Stimulated activated memory B cell treated with anti-CD40 and anti-IgM and Interleukin-4, amounts not matched to agents 10 μg/mL and 1 μg/mL and 100 μg/mL, for 72 hours (primary cell): ENCODE measurements around the gene HNRNPF.
A peak's percentile ranks its signal among the peaks of the same experiment; 100 is the strongest.
"Not testable (repeated sequence)": the region's sequence is repeated elsewhere in the genome, so short reads cannot be mapped to it uniquely, and the experiment has no call there.

Experiments
- ATAC-seq: fragments of 150-1000 bp; cut with Tn5 transposase; 2 replicates; pipeline ENCODE4 v1.10.0; 2021
- H3K27ac Mint-ChIP-seq: one replicate; pipeline ENCODE4 v1.8.0; 2022; ENCODE audit warnings: mild to moderate bottlenecking, mixed read lengths
- H3K27me3 Mint-ChIP-seq: one replicate; pipeline ENCODE4 v1.8.0; 2022; ENCODE audit warnings: mixed read lengths
- H3K36me3 Mint-ChIP-seq: one replicate; pipeline ENCODE4 v1.8.0; 2022; ENCODE audit warnings: mixed read lengths
- H3K4me1 Mint-ChIP-seq: one replicate; pipeline ENCODE4 v1.8.0; 2022; ENCODE audit warnings: mixed read lengths
- H3K4me3 Mint-ChIP-seq: one replicate; pipeline ENCODE4 v1.8.0; 2022; ENCODE audit warnings: mild to moderate bottlenecking, moderate library complexity, mixed read lengths
- H3K9me3 Mint-ChIP-seq: one replicate; pipeline ENCODE4 v1.8.0; 2022; ENCODE audit warnings: mixed read lengths

The HNRNPF gene

DNA sequence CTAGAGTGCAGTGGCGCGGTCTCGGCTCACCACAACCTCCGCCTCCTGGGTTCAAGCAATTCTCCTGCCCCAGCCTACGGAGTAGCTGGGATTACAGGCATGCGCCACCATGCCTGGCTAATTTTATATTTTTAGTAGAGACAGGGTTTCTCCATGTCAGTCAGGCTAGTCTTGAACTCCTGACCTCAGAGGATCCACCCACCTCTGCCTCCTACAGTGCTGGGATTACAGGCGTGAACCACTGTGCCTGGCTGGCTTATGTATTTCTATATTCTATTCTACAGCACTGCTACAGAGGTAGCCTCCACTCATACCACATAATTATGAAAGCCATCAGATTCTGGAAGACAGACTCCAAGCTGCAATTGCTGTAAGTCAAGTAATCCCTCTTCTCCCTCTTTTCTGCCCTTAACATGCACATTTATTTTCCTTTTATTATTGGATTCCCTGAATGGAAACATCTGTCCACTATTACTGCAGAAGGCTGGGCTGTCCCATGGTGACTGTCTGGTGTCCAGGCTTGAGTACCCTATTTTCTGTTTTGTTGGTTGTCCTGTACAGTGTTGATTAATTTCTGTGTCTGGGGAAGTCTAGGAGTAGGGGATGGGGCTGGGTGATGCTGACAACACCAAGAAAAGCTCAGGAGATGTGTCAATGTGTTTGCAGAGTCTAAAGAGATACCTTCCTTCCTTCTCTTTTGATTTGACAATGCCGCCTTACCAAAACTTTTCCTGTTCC, 22.1 kb upstream of the HNRNPF start:
- peak overlapping the region; percentile 42 for H3K27ac Mint-ChIP-seq
- ATAC-seq = no peak
- H3K4me3 Mint-ChIP-seq = no peak overlapping the region
- H3K27me3 Mint-ChIP-seq = no peaks in the 10 kb centered on the region
- no peaks in the 10 kb centered on the region for H3K9me3 Mint-ChIP-seq
- peaks cover under 1% of the 10 kb centered on the region for H3K4me1 Mint-ChIP-seq
- H3K36me3 Mint-ChIP-seq = no peaks in the 10 kb centered on the region

DNA sequence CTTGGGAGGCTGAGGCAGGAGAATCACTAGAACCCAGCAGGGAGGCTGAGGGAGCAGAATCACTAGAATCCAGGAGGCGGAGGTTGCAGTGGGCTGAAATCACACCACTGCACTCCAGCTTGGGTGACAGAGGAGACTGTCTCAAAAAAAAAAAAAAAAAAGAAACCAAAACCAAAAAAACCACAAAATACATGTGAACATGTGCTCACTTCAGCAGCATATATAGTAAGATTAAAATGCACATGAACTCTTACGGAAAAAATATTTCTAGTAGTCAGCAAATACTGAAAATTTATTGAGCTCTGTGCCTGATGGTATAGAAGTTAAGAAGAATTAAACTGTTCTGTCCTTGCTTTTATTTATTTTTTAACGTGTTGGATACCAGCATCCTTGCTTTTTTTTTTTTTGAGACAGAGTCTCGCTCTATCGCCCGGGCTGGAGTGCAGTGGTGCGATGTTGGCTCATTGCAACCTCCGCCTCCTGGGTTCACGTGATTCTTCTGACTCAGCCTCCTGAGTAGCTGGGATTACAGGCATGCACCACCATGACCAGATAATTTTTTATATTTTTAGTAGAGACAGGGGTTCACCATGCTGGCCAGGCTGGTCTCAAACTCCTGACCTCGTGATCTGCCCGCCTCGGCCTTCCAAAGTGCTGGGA, 18.3 kb upstream of the HNRNPF start:
- peak overlapping the region; percentile 36 for H3K4me3 Mint-ChIP-seq
- peak overlapping the region; percentile 71 for H3K27ac Mint-ChIP-seq
- no peaks in the 10 kb centered on the region for H3K4me1 Mint-ChIP-seq
- H3K9me3 Mint-ChIP-seq = no peaks in the 10 kb centered on the region
- ATAC-seq = peak; percentile 84
- no peaks in the 10 kb centered on the region for H3K27me3 Mint-ChIP-seq
- H3K36me3 Mint-ChIP-seq = no peaks in the 10 kb centered on the region

DNA sequence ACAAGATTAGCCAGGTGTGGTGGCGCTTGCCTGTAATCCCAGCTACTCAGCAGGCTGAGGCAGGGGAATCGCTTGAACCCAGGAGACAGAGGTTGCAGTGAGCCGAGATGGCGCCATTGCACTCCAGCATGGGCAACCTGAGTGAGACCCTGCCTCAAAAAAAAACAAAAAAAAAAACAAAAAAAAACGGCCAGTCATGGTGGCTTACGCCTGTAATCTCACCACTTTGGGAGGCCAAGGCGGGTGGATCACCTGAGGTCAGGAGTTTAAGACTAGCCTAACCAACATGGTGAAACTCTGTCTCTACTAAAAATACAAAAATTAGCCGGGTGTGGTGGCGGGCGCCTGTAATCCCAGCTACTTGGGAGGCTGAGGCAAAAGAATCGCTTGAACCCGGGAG, 17.5 kb upstream of the HNRNPF start:
- not testable (repeated sequence) for H3K27me3 Mint-ChIP-seq, H3K27ac Mint-ChIP-seq, H3K36me3 Mint-ChIP-seq, H3K4me3 Mint-ChIP-seq, H3K9me3 Mint-ChIP-seq, H3K4me1 Mint-ChIP-seq, ATAC-seq

DNA sequence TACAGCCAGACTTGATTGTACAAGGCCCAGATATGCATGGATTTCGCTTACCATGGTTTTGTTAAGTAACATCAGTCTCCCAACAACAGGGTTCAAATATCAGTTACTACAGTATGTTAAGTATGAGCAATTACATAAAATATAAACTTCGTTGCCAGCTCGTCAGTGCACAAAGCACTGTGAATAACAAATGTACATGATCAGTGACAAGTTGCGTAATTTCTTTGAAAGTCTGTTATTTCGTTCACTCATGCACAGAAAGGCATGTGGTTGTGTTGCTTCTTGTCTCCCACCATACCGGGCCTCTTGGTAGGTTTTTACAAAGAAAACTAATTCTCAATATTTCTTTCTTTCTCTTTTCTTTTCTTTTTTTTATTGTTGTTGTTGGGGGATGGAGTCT, 15.4 kb upstream of the HNRNPF start:
- H3K9me3 Mint-ChIP-seq = no peaks in the 10 kb centered on the region
- no peaks in the 10 kb centered on the region for H3K27me3 Mint-ChIP-seq
- no peaks in the 10 kb centered on the region for H3K36me3 Mint-ChIP-seq
- ATAC-seq = no peak
- no peak overlapping the region for H3K4me3 Mint-ChIP-seq
- H3K4me1 Mint-ChIP-seq = peaks cover 21% of the 10 kb centered on the region
- no peak overlapping the region for H3K27ac Mint-ChIP-seq

DNA sequence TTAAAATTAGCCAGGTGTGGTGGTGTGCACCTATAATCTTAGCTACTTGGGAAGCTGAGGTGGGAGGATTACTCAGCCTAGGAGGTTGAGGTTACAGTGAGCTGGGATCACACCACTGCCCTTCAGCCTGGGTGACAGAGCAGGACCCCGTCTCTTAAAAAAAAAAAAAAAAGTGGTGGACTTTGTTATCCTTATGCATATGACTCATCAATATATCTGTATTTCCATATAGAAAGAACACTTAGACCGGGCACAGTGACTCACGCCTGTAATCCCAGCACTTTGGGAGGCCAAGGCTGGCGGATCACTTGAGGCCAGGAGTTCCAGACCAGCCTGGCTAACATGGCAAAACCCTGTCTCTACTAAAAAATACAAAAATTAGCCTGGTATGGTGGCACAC, 13.0 kb upstream of the HNRNPF start:
- Mint-ChIP-seq H3K4me3 (peak overlapping the region; percentile 57), H3K27ac (peak overlapping the region; percentile 100), H3K4me1 (peaks cover 40% of the 10 kb centered on the region)
- H3K27me3 Mint-ChIP-seq, ATAC-seq, H3K36me3 Mint-ChIP-seq, H3K9me3 Mint-ChIP-seq: not testable (repeated sequence)

DNA sequence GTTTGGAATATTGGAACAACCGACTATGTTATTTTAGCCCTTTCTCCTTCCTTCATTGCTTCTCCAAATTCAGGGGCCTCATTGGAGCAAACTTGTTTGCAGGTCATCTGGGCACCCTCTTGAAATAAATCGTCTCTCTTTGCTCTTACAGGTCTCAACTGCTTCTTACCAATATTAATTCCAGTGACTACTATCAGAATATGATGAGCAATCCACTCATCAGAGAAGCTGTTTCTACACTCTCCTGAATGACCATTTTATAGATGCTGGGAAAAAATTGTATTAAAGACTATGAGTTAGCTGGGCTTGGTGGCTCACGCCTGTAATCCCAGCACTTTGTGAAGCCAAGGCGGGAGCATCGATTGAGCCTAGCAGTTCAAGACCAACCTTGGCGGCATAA, 12.5 kb upstream of the HNRNPF start:
- peak overlapping the region; percentile 57 for H3K4me3 Mint-ChIP-seq
- ATAC-seq = no peak
- H3K27me3 Mint-ChIP-seq = no peaks in the 10 kb centered on the region
- H3K4me1 Mint-ChIP-seq = peaks cover 40% of the 10 kb centered on the region
- no peaks in the 10 kb centered on the region for H3K36me3 Mint-ChIP-seq
- H3K9me3 Mint-ChIP-seq = no peaks in the 10 kb centered on the region
- peak overlapping the region; percentile 100 for H3K27ac Mint-ChIP-seq

DNA sequence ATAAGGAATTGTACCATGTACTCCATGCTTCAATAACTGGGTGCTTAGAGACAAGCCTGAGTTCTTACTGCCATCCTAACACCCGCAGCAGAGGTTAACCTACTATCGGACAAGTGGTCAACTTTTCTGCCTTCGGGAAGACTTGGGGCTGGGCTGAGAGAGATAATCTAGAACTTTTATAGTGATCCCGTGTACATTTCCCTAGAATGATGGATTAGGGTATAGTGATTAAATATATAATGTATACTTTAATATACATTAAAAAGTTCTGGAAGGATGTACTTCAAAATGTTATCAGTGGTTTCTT, 12.2 kb upstream of the HNRNPF start:
- Mint-ChIP-seq H3K27ac (peak overlapping the region; percentile 100), H3K36me3 (no peaks in the 10 kb centered on the region), H3K4me3 (peak overlapping the region; percentile 98), H3K27me3 (no peaks in the 10 kb centered on the region), H3K4me1 (peaks cover 40% of the 10 kb centered on the region), H3K9me3 (no peaks in the 10 kb centered on the region)
- peak; percentile 0 for ATAC-seq

DNA sequence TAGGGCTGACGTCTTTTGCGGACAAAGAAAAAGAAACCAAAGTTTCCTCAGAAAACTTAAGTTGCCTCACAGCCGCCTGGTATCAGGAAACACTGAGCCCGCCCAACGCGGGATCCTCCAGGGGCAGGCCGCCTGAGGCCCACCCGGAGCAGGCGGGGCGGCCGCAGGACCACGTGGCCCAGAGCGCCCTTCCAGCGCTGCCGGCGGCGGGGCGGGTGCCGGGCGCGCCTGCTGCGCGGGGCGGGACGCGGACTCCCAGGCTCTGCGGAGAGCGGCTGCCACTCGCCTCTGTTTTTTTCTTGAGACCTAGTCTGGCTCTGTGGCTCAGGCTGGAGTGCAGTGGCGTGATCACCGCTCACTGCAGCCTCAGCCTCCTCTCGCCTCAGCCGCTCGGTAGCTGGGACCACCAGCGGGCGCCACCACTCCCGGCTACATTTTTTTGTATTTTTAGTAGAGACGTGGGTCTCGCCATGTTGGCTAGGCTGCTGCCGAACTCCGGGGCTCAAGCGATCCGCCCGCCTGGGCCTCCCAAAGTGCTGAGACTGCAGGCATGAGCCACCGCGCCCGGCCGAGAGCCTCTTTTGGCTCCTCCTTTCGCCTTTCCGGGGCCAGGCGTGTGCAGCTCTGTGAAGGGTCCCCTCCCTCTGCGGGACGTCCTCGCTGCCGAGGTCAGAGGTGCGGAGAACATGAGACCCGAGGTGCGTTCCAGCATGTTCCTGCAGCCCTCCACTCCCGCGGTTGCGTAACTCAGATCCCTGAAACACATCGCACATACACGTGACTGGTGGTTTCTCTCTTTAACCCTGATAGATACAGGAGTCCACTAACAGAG, 11.6 kb upstream of the HNRNPF start:
- Mint-ChIP-seq H3K4me3 (peak overlapping the region; percentile 98), H3K9me3 (no peaks in the 10 kb centered on the region), H3K27me3 (no peaks in the 10 kb centered on the region), H3K4me1 (peaks cover 40% of the 10 kb centered on the region), H3K27ac (peak overlapping the region; percentile 100), H3K36me3 (no peaks in the 10 kb centered on the region)
- peak; percentile 92 for ATAC-seq

DNA sequence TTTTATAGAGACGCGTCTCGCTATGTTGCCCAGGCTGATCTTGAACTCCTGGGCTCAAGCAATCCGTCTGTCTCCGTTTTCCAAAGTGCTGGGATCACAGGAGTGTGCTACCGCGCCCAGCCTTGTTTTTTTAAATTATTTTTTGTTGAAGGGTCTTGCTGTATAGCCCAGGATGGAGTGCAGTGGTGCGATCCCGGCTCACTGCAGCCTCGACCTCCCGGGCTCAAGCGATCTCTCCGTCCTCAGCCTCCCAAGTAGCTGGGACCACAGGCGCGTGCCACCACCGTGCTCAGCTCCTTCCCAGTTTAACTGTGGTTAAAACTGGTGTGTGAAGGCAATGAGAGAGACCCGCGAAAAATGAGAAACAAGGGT, 11.0 kb upstream of the HNRNPF start:
- no peak for ATAC-seq
- H3K4me1 Mint-ChIP-seq = peaks cover 40% of the 10 kb centered on the region

DNA sequence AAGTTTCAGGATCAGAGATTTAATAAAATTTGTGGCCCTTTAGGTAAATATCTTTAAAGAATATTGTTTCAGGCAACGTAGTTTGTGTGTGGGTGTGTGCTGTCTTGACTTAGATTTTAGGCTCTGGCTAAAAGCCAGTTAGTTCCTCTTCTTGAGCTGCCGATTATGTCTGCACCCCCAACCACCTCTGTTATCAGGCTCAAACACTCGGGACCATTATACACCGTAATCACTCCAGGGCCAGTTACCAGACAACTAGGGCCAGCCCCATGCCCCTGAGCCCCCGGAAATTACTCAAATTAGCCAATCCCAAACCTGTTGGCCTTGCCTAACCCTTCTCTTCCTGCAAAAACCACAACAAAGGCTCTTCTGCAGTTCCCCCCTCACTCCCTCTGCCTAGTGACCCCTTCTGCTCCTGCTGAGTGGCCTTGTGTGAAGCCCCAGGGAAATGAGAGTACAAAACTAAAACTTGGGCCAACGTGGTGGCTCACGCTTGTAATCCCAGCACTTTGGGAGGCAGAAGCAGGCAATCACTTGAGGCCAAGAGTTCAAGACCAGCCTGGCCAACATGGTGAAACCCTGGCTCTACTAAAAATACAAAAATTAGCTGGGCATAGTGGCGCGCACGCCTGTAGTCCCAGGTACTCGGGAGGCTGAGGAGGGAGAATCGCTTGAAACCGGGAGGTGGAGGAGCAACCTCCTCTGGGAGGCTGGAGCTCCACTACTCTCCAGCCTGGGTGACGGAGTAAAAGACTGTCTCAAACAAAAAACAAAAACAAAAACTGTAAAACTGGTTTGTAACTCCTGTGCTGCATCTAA, 9.2 kb upstream of the HNRNPF start:
- ATAC-seq = peak; percentile 82
- Mint-ChIP-seq H3K27me3 (no peaks in the 10 kb centered on the region), H3K36me3 (no peaks in the 10 kb centered on the region), H3K27ac (peak overlapping the region; percentile 100), H3K4me1 (peaks cover 40% of the 10 kb centered on the region), H3K9me3 (no peaks in the 10 kb centered on the region), H3K4me3 (peak overlapping the region; percentile 59)

More for the DNA sequence above, 11.0 kb upstream of the HNRNPF start:
- no peaks in the 10 kb centered on the region for H3K36me3 Mint-ChIP-seq
- H3K27me3 Mint-ChIP-seq = no peaks in the 10 kb centered on the region
- no peaks in the 10 kb centered on the region for H3K9me3 Mint-ChIP-seq
- peak overlapping the region; percentile 98 for H3K4me3 Mint-ChIP-seq
- peak overlapping the region; percentile 100 for H3K27ac Mint-ChIP-seq

DNA sequence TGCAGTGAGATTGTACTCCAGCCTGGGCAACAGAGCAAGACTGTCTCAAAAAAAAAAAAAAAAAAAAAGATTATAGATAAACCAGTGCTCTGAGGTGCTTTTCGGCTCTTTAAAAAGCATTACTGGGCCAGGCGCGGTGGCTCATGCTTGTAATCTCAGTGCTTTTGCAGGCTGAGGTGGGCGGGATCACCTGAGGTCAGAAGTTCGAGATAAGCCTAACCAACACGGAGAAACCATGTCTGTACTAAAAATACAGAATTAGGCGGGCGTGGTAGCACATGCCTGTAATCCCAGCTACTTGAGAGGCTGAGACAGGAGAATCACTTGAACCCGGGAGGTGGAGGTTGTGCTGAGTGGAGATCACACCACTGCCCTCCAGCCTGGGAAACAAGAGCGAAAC, 6.6 kb upstream of the HNRNPF start:
- Mint-ChIP-seq H3K4me1 (peaks cover 30% of the 10 kb centered on the region), H3K9me3 (no peaks in the 10 kb centered on the region), H3K36me3 (no peaks in the 10 kb centered on the region), H3K27ac (no peak overlapping the region), H3K4me3 (no peak overlapping the region), H3K27me3 (no peaks in the 10 kb centered on the region)
- ATAC-seq = no peak

DNA sequence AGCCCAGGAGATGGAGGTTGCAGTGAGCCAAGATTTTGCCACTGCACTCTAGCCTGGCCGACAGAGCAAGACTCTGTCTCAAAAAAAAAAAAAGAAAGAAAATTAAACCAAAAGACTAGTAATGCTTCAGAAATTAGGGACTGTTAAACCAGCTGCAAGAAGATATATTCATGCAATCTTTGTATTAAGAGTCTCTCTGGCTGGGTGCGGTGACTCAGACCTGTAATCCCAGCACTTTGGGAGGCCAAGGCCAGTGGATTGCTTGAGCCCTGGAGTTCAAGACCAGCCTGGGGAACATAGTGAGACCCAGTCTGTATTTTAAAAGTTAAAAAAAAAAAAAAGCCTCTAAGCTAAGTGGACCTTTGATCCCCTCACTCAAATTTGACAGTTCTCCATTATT, 2.5 kb upstream of the HNRNPF start:
- H3K4me3 Mint-ChIP-seq = no peak overlapping the region
- no peaks in the 10 kb centered on the region for H3K36me3 Mint-ChIP-seq
- ATAC-seq = no peak
- H3K4me1 Mint-ChIP-seq = peaks cover 19% of the 10 kb centered on the region
- H3K27ac Mint-ChIP-seq = no peak overlapping the region
- H3K27me3 Mint-ChIP-seq = no peaks in the 10 kb centered on the region
- no peaks in the 10 kb centered on the region for H3K9me3 Mint-ChIP-seq

DNA sequence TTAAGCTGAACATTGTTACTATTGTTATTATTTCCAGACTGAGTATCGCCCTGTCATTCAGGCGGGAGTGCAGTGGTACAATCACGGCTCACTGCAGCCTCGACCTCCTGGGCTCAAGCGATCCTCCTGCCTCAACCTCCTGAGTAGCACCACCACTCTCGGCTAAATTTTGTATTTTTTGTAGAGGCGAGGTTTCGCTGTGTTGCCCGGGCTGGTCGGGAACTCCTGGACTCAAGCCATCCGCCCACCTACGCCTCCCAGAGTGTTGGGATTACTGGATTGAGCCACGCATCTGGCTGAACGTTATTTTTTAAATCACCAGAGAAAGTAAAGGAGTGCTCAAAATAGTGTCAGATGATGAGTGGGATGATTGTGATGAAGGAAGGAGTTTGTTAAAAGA, 1.4 kb upstream of the HNRNPF start:
- H3K4me1 Mint-ChIP-seq = peaks cover 29% of the 10 kb centered on the region
- peak overlapping the region; percentile 97 for H3K4me3 Mint-ChIP-seq
- H3K27ac Mint-ChIP-seq = peak overlapping the region; percentile 92
- no peaks in the 10 kb centered on the region for H3K27me3 Mint-ChIP-seq
- H3K36me3 Mint-ChIP-seq = no peaks in the 10 kb centered on the region
- no peak for ATAC-seq
- H3K9me3 Mint-ChIP-seq = no peaks in the 10 kb centered on the region

DNA sequence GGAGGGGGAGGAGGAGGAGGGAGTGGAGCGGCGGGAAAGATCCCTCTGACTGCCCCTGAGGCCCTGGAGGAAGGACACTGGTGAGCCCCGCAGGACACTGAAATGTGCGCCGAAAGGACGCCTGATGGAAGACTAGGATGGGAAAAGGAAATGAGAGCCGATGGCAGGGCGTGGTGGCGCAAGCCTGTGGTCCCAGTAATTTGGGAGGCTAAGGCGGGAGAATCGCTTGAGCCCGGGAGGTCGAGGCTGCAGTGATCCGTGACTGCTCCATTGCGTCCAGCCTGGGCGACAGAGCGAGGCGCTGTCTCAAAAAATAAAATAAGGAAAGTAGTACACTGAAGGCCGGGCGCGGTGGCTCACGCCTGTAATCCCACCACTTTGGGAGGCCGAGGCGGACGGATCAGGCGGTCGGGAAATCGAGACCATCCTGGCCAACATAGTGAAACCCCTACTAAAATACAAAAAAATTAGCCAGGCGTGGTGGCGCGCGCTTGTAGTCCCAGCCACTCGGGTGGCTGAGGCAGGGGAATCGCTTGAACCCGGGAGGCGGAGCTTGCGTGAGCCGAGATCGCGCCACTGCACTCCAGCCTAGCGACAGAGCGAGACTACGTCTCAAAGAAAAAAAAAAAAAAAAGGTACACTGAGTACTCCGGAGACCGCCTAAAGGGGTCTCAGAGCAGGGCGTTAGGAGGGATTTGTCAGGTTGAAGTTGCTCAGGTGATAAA, 561 bp upstream of the HNRNPF start:
- peaks cover 4% of the 10 kb centered on the region for H3K36me3 Mint-ChIP-seq
- H3K9me3 Mint-ChIP-seq = no peaks in the 10 kb centered on the region
- peak overlapping the region; percentile 97 for H3K4me3 Mint-ChIP-seq
- ATAC-seq = peak; percentile 6
- H3K4me1 Mint-ChIP-seq = peaks cover 34% of the 10 kb centered on the region
- peak overlapping the region; percentile 92 for H3K27ac Mint-ChIP-seq
- no peaks in the 10 kb centered on the region for H3K27me3 Mint-ChIP-seq
